Measurements from ENCODE around the gene TNPO2. TPM values are rescaled to one million over a fixed set of nuclear protein-coding genes. Genes with fewer than 3 reads are reported as not detected.

The TNPO2 gene
- total RNA-seq, 4 donors from 2014 or later: 42.8 to 71.9 (median 62.8) TPM

DNA sequence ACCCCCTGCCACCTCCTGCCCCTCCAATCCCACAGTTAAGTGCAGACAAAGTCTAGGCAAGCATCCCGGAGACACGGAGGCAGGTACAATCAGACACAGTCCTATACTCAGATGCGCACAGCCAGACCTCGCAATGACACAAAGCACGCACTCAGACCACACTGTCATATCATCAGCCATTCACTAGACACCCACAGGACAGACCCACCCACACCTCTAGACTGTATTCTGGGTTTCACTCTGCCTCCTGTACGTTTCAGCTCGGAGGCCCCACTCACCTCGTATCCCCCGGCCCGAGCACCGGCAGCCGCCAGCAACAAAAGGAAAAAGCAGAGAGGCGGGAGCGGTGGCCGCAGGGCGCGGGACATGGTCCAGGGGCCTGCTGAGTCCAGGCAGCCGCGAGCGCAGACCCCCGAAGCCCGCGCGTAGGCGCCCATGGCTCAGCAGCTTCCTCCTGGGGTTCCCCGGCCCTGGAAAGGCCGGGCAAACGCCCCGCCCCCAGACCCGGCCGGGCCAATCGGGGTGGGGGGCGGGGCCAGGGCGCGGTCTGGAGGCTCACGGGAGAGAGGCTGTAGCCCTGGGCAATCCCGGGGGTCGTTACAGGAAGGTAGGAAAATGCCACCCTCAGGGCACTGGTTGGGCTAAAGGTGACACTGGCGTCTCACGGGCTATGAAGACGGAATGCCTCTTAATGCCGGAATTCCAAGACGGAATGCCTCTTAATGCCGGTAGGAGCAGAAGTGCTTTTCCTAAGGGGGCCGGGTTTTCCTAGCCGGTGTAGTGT, 57.3 kb downstream of the TNPO2 start, which contains the start of the genes MAN2B1 and WDR83:
MAN2B1 (minus strand) TSS at position 478 of the 784 bp plus-strand sequence; CDS start at position 437, 41 bp downstream.
WDR83 (plus strand) TSS at position 543 of the 784 bp plus-strand sequence. CDS start 2,984 bp downstream, outside the sequence.
- WGBS: 2% methylated on average over 35 of the region's 46 CpGs
- DNase-seq (ENCODE audit: extremely low spot score): no peak
- intact Hi-C loops (cut with DNase I): no loop called here
- no peaks in the 10 kb centered on the region for H3K27me3 ChIP-seq
- H3K36me3 ChIP-seq: peaks cover 11 to 46% (median 41%) of the 10 kb centered on the region in 4 donors
- H3K9me3 ChIP-seq: no peaks in the 10 kb centered on the region
- H3K27ac ChIP-seq (replicated peaks in 1 of 4): peak within 1 kb of the TSS; percentile 77 to 94 (median 82)
- H3K4me1 ChIP-seq: peaks cover 38 to 64% (median 50%) of the 10 kb centered on the region in 4 donors
- peak within 1 kb of the TSS; percentile 71 to 85 (median 80) for H3K4me3 ChIP-seq
- TF ChIP-seq EP300 (IDR thresholded peaks at IDR 0.05) (no peak), POLR2AphosphoS5 (IDR thresholded peaks at IDR 0.05) (peak; percentile 52 to 58)

DNA sequence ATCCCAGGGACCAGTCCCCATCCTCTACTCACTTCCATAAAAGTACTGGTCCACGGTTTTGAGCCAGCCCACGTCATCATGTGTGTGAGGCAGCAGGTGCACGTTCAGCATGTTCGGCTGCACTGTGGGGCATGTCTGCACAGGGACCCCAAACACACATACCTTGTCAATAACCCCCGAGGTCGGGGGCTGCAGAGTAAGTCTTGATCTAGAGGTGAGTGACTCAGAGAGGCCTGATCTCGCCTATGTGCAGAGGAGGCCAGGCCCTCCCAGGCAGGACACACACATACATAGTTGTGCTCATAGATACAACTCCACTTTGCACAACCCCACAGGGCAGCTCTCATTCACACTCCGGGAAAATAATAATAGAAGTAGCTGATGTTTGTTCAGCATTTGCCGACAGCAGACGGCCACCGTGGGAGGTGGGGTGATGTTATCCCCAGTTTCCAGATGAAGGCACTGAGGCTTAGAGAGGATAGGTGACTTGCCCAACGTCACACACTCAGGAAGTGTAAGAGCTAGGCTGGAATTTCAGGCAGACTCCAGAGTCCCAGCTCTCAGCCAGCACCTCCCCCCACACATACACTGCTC, 58.0 kb downstream of the TNPO2 start:
- intact Hi-C loops (cut with DNase I): no loop called here
- no peak for TF ChIP-seq EP300 (IDR thresholded peaks at IDR 0.05)
- no peak for TF ChIP-seq POLR2AphosphoS5 (IDR thresholded peaks at IDR 0.05)
- TF ChIP-seq POLR2A (IDR thresholded peaks at IDR 0.05; ENCODE audit: low read depth): no peak
- TF ChIP-seq, protein P1, sequence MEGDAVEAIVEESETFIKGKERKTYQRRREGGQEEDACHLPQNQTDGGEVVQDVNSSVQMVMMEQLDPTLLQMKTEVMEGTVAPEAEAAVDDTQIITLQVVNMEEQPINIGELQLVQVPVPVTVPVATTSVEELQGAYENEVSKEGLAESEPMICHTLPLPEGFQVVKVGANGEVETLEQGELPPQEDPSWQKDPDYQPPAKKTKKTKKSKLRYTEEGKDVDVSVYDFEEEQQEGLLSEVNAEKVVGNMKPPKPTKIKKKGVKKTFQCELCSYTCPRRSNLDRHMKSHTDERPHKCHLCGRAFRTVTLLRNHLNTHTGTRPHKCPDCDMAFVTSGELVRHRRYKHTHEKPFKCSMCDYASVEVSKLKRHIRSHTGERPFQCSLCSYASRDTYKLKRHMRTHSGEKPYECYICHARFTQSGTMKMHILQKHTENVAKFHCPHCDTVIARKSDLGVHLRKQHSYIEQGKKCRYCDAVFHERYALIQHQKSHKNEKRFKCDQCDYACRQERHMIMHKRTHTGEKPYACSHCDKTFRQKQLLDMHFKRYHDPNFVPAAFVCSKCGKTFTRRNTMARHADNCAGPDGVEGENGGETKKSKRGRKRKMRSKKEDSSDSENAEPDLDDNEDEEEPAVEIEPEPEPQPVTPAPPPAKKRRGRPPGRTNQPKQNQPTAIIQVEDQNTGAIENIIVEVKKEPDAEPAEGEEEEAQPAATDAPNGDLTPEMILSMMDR (IDR thresholded peaks at IDR 0.05): no peak
- 65% methylated on average over 6 of the region's 12 CpGs for WGBS
- Histone ChIP-seq H3K9me3 (no peaks in the 10 kb centered on the region), H3K4me3 (peak overlapping the region; percentile 71 to 85 (median 80)), H3K36me3 (peaks cover 18 to 52% (median 47%) of the 10 kb centered on the region in 4 donors), H3K4me1 (peaks cover 36 to 57% (median 46%) of the 10 kb centered on the region in 4 donors), H3K27me3 (no peaks in the 10 kb centered on the region), H3K27ac (replicated peaks in 1 of 4) (peak overlapping the region; percentile 71 to 84 (median 79))
- DNase-seq (ENCODE audit: extremely low spot score): no peak

DNA sequence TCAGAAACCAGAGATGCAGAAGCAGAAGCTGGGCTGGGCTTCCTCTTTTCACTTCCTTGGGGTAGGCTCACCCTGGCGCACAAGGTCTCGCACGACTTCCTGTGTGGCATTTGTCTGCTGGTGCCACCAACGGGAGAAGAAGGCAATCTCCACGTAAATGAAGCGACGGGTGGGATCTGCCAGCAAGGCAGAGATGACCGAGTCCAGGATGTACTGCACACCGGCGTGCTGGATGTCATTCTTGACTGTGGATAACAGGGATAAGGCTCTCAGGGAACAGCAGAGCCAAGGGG, 58.5 kb downstream of the TNPO2 start:
- Histone ChIP-seq H3K4me3 (peak overlapping the region; percentile 71 to 85 (median 80)), H3K4me1 (peaks cover 31 to 52% (median 40%) of the 10 kb centered on the region in 4 donors), H3K36me3 (peaks cover 18 to 58% (median 53%) of the 10 kb centered on the region in 4 donors), H3K27ac (replicated peaks in 1 of 4) (peak overlapping the region in 1 of 4 donors; percentile 20), H3K9me3 (no peaks in the 10 kb centered on the region), H3K27me3 (no peaks in the 10 kb centered on the region)
- DNase-seq (ENCODE audit: extremely low spot score): no peak
- intact Hi-C loops (cut with DNase I): no loop called here
- 70% methylated on average over 10 of the region's 10 CpGs for WGBS
- TF ChIP-seq POLR2AphosphoS5 (IDR thresholded peaks at IDR 0.05) (no peak), POLR2A (IDR thresholded peaks at IDR 0.05; ENCODE audit: low read depth) (no peak), EP300 (IDR thresholded peaks at IDR 0.05) (no peak)
- TF ChIP-seq, protein P1 (IDR thresholded peaks at IDR 0.05): no peak

DNA sequence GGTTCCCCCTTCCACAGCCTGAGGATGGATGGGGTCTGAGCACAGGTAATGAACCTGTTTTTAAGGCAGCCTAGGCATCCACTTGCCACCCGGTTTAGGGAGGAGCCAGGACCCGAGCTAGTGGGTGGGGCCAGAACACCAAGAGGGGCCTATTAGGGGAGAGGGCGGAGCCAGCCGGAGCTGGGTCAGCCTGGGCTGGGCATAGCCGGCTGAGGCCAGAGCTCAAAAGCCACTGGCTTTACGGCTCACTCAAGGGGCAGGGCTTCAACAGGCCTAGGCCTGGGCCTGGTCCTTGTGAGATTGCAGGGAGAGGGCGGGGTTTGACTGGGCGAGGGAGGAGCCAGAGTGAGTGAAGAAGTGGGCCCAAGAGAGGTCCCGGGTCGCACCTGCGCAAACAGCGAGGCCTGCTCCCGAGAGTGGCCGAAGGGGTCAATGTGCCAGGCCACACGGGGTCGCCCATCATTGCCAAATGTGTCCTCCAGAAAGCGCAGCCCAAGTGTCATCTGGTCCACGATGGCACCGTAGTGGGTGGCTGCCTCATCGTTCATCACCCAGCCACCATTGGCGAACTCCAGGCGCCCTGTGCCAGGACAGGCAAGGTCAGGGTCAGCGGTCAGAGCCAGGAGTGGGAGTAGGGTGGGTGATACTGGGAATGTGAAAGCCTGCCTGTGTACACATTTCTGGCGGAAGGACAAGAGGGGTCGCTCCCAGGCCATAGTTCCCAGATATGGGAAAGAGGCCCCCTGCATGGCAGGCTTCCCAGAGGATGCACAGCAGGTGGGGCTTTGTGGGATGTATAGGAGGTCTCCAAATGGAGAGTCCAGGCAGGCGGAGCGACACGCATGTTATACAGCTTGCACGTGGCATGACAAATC, 59.1 kb downstream of the TNPO2 start:
- no peak for DNase-seq (ENCODE audit: extremely low spot score)
- peaks cover 28 to 47% (median 36%) of the 10 kb centered on the region in 4 donors for H3K4me1 ChIP-seq
- intact Hi-C loops (cut with DNase I): no loop called here
- TF ChIP-seq EP300 (IDR thresholded peaks at IDR 0.05) (no peak), POLR2AphosphoS5 (IDR thresholded peaks at IDR 0.05) (no peak), POLR2A (IDR thresholded peaks at IDR 0.05; ENCODE audit: low read depth) (no peak)
- TF ChIP-seq, protein P1 (IDR thresholded peaks at IDR 0.05): no peak
- no peaks in the 10 kb centered on the region for H3K27me3 ChIP-seq
- 79% methylated on average over 25 of the region's 29 CpGs for WGBS
- H3K4me3 ChIP-seq: no peak overlapping the region
- H3K27ac ChIP-seq (replicated peaks in 1 of 4): no peak overlapping the region
- H3K36me3 ChIP-seq: peaks cover 21 to 64% (median 59%) of the 10 kb centered on the region in 4 donors
- no peaks in the 10 kb centered on the region for H3K9me3 ChIP-seq

Data from esophagus muscularis mucosa (tissue), 4 donors.